Neural progenitor cell (in vitro differentiated cells): Measurements from ENCODE around the gene SLC6A18. TPM values are rescaled to one million over a fixed set of nuclear protein-coding genes. Genes with fewer than 3 reads are reported as not detected.

Experiments
- DNase-seq: peaks from one replicate; pipeline ENCODE4 v3.0.0-alpha.2; 2016; ENCODE audit warnings: low spot score
- H2AFZ ChIP-seq: fragments of 200-600 bp; sonication (generic); replicated peaks from 2 replicates; pipeline ENCODE4 v1.6.1; 2016; ENCODE audit warnings: antibody characterized with exemption
- H3F3A ChIP-seq: fragments of 200-600 bp; sonication (generic); 2 replicates; pipeline ENCODE4 v1.6.1; 2016; ENCODE audit warnings: antibody characterized with exemption, low read depth
- H3K27ac ChIP-seq: fragments of 200-600 bp; sonication (generic); 2 replicates; pipeline ENCODE4 v1.5.1; 2016; ENCODE audit warnings: mild to moderate bottlenecking
- H3K27me3 ChIP-seq: fragments of 200-600 bp; sonication (generic); 2 replicates; pipeline ENCODE4 v1.6.1; 2016; ENCODE audit warnings: mild to moderate bottlenecking, moderate library complexity
- H3K36me3 ChIP-seq: fragments of 200-600 bp; sonication (generic); 2 replicates; pipeline ENCODE4 v1.5.1; 2016
- H3K4me1 ChIP-seq: fragments of 200-600 bp; sonication (generic); 2 replicates; pipeline ENCODE4 v1.6.1; 2016; ENCODE audit warnings: mixed run types
- H3K4me2 ChIP-seq: fragments of 200-600 bp; sonication (generic); 2 replicates; pipeline ENCODE4 v1.6.1; 2016
- H3K4me3 ChIP-seq: fragments of 200-600 bp; sonication (generic); 2 replicates; pipeline ENCODE4 v1.5.1; 2016
- H3K79me2 ChIP-seq: fragments of 200-600 bp; sonication (generic); 2 replicates; pipeline ENCODE4 v1.6.1; 2016; ENCODE audit warnings: low read depth
- H3K9ac ChIP-seq: fragments of 200-600 bp; sonication (generic); 2 replicates; pipeline ENCODE4 v1.6.1; 2016
- H3K9me3 ChIP-seq: fragments of 200-600 bp; sonication (generic); 2 replicates; pipeline ENCODE4 v1.5.1; 2016; ENCODE audit warnings: low read depth
- H4K20me1 ChIP-seq: fragments of 200-600 bp; sonication (generic); 2 replicates; pipeline ENCODE4 v1.6.1; 2016; ENCODE audit warnings: low read depth
- H3K27ac Mint-ChIP-seq: 3 replicates; pipeline ENCODE4 v1.8.0; 2021; ENCODE audit warnings: mixed read lengths
- H3K27me3 Mint-ChIP-seq: 2 replicates; pipeline ENCODE4 v1.8.0; 2022; ENCODE audit warnings: low read depth, mild to moderate bottlenecking, inconsistent platforms, moderate library complexity, mixed read lengths; ENCODE audit not compliant: insufficient read depth
- H3K36me3 Mint-ChIP-seq: 3 replicates; pipeline ENCODE4 v1.8.0; 2021; ENCODE audit warnings: mixed read lengths
- H3K4me1 Mint-ChIP-seq: 3 replicates; pipeline ENCODE4 v1.8.0; 2021; ENCODE audit warnings: mixed read lengths
- H3K4me3 Mint-ChIP-seq: 3 replicates; pipeline ENCODE4 v1.8.0; 2021; ENCODE audit warnings: mild to moderate bottlenecking, moderate library complexity, mixed read lengths
- H3K9me3 Mint-ChIP-seq: 3 replicates; pipeline ENCODE4 v1.8.0; 2020; ENCODE audit warnings: mixed read lengths
- CTCF ChIP-seq: fragments of 200-600 bp; sonication (generic); IDR thresholded peaks from 2 replicates; pipeline ENCODE4 v1.5.1; 2017; ENCODE audit warnings: antibody characterized with exemption, mild to moderate bottlenecking
- EZH2 ChIP-seq: fragments of 200-600 bp; sonication (generic); IDR thresholded peaks from 2 replicates; pipeline ENCODE4 v1.6.1; 2017; ENCODE audit warnings: antibody characterized with exemption, mild to moderate bottlenecking, moderate library complexity
- EZH2phosphoT487 ChIP-seq: fragments of 200-600 bp; sonication (generic); IDR thresholded peaks from 2 replicates; pipeline ENCODE4 v1.6.1; 2017; ENCODE audit warnings: antibody characterized with exemption
- total RNA-seq: library from RNA; depleted of rRNA; stranded (reverse); fragments of >200 nt; gene quantifications from 2 replicates; pipeline ENCODE4 v1.2.3, GENCODE V29; 2015; ENCODE audit warnings: low replicate concordance

Gene SLC6A18, protein sequence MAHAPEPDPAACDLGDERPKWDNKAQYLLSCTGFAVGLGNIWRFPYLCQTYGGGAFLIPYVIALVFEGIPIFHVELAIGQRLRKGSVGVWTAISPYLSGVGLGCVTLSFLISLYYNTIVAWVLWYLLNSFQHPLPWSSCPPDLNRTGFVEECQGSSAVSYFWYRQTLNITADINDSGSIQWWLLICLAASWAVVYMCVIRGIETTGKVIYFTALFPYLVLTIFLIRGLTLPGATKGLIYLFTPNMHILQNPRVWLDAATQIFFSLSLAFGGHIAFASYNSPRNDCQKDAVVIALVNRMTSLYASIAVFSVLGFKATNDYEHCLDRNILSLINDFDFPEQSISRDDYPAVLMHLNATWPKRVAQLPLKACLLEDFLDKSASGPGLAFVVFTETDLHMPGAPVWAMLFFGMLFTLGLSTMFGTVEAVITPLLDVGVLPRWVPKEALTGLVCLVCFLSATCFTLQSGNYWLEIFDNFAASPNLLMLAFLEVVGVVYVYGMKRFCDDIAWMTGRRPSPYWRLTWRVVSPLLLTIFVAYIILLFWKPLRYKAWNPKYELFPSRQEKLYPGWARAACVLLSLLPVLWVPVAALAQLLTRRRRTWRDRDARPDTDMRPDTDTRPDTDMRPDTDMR
- not detected in 2 replicates for total RNA-seq

DNA sequence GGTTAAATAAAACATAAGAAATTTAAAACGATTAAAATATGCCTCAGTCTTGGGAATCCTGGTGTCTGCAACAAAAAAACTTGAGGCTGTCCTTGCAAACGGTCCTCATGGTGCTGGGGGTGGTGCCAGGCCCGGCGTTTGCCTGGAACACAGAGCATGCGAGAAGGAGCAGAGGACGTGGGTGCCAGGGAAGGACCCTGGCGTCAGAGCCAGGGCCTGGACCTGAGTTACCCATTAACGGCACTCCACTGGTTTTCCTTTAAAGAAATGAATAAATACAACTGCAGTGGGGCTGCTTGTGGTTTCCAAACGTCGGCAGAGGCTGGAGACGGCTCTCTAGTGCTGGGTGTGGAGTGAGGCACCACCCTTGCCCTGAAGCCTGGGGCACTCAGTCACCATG lies at the start of gene SLC6A18:
TSS of gene SLC6A18 (plus strand) at position 301 of the 400 bp plus-strand sequence. CDS start at position 398, 97 bp downstream.
- Histone ChIP-seq H3F3A (peaks cover 6% of the 10 kb centered on the region), H3K27ac (no peak within 1 kb of the TSS), H3K9ac (no peak within 1 kb of the TSS), H3K79me2 (no peaks in the 10 kb centered on the region), H3K9me3 (no peaks in the 10 kb centered on the region), H3K4me2 (no peak within 1 kb of the TSS), H4K20me1 (no peaks in the 10 kb centered on the region), H3K27me3 (no peaks in the 10 kb centered on the region), H3K36me3 (no peaks in the 10 kb centered on the region), H3K4me1 (no peaks in the 10 kb centered on the region), H3K4me3 (no peak within 1 kb of the TSS), H2AFZ (no peak within 1 kb of the TSS)
- Mint-ChIP-seq H3K36me3 (no peaks in the 10 kb centered on the region), H3K9me3 (no peaks in the 10 kb centered on the region), H3K27me3 (peaks cover 17% of the 10 kb centered on the region), H3K27ac (peak within 1 kb of the TSS; percentile 60), H3K4me1 (peaks cover 6% of the 10 kb centered on the region), H3K4me3 (no peak within 1 kb of the TSS)
- TF ChIP-seq EZH2 (no peak), CTCF (no peak), EZH2phosphoT487 (no peak)
- no peak for DNase-seq

- H3K36me3 Mint-ChIP-seq, result no peaks in the 10 kb centered on the region
- no peak for TF ChIP-seq CTCF
- TF ChIP-seq EZH2, result no peak
- no peak for TF ChIP-seq EZH2phosphoT487
- Histone ChIP-seq H3F3A (no peaks in the 10 kb centered on the region), H3K4me1 (no peaks in the 10 kb centered on the region), H3K79me2 (no peaks in the 10 kb centered on the region), H3K4me2 (no peak overlapping the region), H3K27ac (no peak overlapping the region), H2AFZ (no peak overlapping the region), H3K9ac (no peak overlapping the region), H4K20me1 (no peaks in the 10 kb centered on the region), H3K4me3 (no peak overlapping the region), H3K27me3 (peaks cover 11% of the 10 kb centered on the region), H3K9me3 (no peaks in the 10 kb centered on the region), H3K36me3 (no peaks in the 10 kb centered on the region)
- H3K4me1 Mint-ChIP-seq, result no peaks in the 10 kb centered on the region
- no peak overlapping the region for H3K27ac Mint-ChIP-seq
- peaks cover 3% of the 10 kb centered on the region for H3K9me3 Mint-ChIP-seq
- no peak for DNase-seq
- H3K4me3 Mint-ChIP-seq, result no peak overlapping the region
- H3K27me3 Mint-ChIP-seq, result peaks cover 8% of the 10 kb centered on the region
Observed at GRCh38 chr5:1175801-1176472, 49.2 kb upstream of the SLC6A18 start.

DNA sequence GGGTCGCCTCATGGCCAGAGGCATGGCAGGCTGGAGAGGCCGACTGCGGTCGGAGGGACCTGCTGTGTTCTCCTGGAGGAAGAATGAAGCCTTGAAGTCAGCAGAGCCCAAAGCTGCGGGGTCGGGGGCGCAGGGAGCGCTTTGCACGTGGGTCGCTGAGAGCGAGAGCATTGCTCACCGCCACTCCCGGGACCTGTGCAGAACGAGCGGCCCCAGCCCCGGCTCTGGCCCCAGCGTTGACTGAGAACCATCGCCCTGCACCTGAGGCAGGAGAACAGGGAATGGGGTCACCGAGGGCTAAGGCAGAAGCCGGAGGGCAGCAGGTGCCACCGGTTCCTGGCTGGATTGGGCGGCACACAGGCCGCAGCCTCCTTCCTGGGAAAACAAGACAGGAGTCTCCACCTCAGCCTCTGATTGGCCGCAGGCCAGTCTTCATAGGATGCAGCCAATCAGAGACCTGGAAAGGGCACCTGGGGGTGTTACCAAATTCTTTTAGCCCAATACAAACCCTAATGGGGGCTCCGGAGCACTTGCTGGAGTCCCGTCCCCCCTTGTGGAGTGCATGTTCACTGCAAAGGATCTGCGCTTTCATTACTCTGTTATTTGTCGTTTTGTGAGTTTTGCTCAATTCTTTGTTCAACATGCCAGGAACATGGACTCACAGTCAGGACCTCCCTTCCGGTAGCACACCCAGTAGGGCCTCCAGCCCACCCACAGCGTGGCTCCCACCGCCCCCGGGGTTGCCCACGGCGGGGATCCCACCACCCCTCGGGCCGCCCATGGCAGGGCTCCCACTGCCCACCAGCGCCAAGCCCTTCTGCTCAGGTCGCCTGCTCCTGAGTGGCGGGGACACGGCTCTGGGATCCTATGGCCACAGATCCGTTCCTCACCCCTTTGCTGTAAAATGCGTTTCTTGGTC lies 48.4 kb upstream of the SLC6A18 start:
- Histone ChIP-seq H3K27me3 (peaks cover 8% of the 10 kb centered on the region), H3K4me1 (no peaks in the 10 kb centered on the region), H2AFZ (no peak overlapping the region), H3K4me3 (no peak overlapping the region), H3K27ac (no peak overlapping the region), H3K4me2 (no peak overlapping the region), H3K9me3 (no peaks in the 10 kb centered on the region), H3K36me3 (no peaks in the 10 kb centered on the region), H4K20me1 (no peaks in the 10 kb centered on the region), H3K79me2 (no peaks in the 10 kb centered on the region), H3K9ac (no peak overlapping the region), H3F3A (no peaks in the 10 kb centered on the region)
- Mint-ChIP-seq H3K9me3 (peaks cover 3% of the 10 kb centered on the region), H3K27me3 (peaks cover 6% of the 10 kb centered on the region), H3K27ac (peak overlapping the region; percentile 37), H3K36me3 (no peaks in the 10 kb centered on the region), H3K4me1 (no peaks in the 10 kb centered on the region), H3K4me3 (no peak overlapping the region)
- TF ChIP-seq EZH2phosphoT487 (no peak), EZH2 (no peak), CTCF (no peak)
- peak; percentile 40 for DNase-seq
